ENCODE results near the gene TMEM171.

The TMEM171 gene

DNA sequence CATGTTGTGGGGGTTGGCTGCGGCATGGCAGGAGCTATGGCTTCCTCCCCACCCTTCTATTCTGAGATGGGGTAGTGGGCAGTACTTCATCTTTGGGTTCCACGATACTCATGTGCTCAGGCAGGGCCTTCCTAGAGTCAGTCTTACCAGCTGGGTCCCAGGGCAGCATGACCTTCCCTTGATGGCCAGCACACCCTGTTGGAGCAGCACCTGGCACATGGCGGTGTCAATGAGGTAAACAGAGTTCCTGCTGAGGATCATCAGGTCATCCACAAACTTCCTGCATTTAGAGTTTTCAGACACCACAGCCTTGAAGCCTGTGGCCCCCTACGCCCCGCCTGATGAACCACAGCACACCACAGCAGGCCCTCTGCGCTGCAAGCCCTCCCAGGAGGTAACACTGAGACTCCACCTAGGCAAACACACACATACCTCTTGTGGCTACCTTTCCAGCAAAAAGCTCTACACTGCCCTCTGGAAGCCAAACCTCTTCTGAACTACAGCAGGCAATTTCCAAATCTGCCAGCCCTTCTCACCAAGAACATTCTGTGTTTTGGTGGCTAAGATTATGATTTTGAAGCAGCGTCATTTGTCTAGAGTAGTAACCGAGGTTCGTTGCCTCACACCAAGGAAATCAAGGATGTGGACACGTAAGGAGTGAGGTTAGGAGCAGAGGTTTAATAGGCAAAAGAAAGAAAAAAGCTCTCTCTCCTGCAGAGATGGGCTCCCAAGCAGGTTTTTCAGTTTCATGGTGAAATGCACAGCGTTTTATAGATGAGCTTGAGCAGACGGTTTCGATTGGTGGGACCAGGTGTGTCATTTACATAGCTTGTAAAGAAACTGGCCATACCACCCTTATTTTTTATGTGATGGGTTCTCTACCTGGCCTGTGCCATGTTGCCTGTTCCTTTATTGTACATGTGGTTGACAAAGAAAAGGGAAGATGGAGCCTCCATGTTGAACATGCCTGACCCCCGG is 32.3 kb downstream of the TMEM171 start:
- no peaks in the 10 kb centered on the region for H3K36me3 Mint-ChIP-seq (ENCODE audit: low read depth)
- H3K27me3 Mint-ChIP-seq: peaks cover 92% of the 10 kb centered on the region
- H3K9me3 Mint-ChIP-seq: no peaks in the 10 kb centered on the region
- no peak overlapping the region for H3K27ac Mint-ChIP-seq
- peaks cover 3% of the 10 kb centered on the region for H3K4me1 Mint-ChIP-seq (ENCODE audit: low read depth)
- H3K4me3 Mint-ChIP-seq: no peak overlapping the region

DNA sequence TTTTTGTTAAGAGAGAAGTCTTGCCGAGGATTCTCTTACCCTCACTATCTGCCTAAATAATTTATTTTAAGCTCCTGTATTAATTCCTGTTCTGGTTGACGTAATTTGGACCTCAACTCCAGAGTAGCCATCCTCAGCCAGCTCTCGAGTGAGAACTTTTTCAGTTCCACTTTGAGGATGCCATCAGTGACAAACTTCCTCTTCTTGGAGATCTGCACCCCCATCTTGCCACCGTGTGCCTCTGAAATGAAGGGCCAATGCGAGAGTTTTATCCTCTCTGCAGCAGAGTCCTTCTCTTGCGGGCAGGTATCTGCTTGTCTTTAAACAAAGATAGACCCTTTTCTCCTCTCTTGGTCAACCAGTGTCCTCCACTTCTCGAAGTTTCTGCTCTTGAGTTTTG is 33.1 kb downstream of the TMEM171 start:
- no peak overlapping the region for H3K27ac Mint-ChIP-seq
- peaks cover 94% of the 10 kb centered on the region for H3K27me3 Mint-ChIP-seq
- H3K9me3 Mint-ChIP-seq: no peaks in the 10 kb centered on the region
- H3K36me3 Mint-ChIP-seq (ENCODE audit: low read depth): no peaks in the 10 kb centered on the region
- H3K4me3 Mint-ChIP-seq: no peak overlapping the region
- peaks cover 3% of the 10 kb centered on the region for H3K4me1 Mint-ChIP-seq (ENCODE audit: low read depth)

DNA sequence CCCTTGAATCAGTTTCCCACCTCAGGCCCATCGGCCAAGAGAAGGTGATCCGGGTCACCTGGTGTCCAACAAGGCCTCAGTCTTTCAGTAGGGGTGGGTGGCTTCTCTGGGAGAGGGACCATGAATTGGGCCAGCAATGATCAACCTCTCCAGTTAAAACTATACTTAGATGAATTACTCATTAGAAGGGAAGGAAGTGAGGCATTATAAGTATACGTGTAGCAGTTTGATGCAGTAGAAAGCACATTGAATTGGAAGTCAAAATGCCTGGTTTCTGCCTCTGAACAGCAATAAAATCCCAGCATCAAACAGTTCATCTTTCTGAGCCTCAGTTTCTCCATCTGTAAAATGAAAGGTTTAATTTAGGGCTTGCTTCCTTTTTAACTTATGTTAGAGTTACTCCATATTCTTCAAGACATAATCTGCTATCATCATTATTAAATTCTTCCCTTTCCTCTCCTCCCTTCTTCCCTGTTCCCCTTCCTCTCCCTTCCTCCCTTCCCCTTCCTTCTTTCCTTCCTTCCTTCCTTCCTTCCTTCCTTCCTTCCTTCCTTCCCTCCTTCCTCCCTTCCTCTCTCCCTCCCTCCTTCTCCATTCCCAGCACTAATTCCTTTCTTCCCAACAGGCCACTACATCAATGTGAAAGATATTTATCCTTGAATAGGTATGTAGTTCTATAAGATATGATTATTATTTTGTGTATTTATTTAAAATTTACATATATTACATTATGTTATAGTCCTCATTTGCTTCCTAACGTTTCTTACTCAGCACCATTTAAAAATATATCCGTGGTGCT is 34.0 kb downstream of the TMEM171 start:
- H3K36me3 Mint-ChIP-seq (ENCODE audit: low read depth): no peaks in the 10 kb centered on the region
- no peak overlapping the region for H3K4me3 Mint-ChIP-seq
- H3K27ac Mint-ChIP-seq: no peak overlapping the region
- H3K27me3 Mint-ChIP-seq: peaks cover 97% of the 10 kb centered on the region
- H3K4me1 Mint-ChIP-seq (ENCODE audit: low read depth): peaks cover 9% of the 10 kb centered on the region
- H3K9me3 Mint-ChIP-seq: no peaks in the 10 kb centered on the region

DNA sequence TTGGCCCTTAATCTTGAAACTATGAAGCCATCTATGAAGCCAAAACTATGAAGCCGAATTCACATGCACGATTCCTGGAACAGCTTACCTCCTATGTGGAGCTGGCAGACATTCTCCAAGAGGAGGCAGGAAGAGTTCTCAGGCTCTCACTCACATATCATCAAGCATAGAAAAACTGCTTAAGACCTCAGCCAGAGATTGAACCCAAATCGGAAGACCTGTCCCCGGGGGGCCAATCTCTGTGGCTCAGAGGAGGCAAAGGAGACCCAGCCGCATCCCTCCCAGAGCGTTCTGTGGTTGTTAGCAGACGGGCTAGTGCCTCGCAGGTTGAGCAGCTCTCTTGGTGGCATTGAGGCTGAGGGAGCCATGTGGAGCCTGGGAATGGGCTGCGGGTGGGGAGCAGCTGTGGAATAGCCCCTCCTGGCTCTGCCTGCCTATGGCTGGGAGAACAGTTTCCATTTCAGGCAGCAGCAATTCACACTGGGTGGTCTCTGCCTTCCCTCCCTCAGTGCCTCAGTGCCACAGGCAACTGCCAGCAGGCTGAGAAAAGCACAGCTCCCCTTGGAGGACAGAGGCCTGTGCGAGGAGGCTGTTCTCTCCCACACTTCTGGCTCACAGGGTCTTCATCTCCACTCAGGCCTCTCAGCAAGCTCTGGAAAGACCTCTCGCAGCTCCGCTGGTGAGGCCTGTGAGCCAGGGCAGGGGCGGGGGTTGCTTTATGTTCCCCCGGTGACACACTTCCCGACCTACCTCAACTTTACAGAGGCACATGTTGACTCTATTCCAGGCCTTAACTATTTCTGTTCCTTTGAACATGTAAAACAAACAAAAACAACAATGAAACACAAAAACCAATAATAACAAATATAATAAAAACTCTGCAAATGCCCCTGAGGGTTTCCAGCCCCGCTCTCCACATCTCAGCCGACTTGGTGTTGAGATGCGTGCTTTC is 35.2 kb downstream of the TMEM171 start:
- peaks cover 96% of the 10 kb centered on the region for H3K27me3 Mint-ChIP-seq
- H3K36me3 Mint-ChIP-seq (ENCODE audit: low read depth): no peaks in the 10 kb centered on the region
- H3K4me1 Mint-ChIP-seq (ENCODE audit: low read depth): peaks cover 20% of the 10 kb centered on the region
- no peak overlapping the region for H3K4me3 Mint-ChIP-seq
- no peaks in the 10 kb centered on the region for H3K9me3 Mint-ChIP-seq
- no peak overlapping the region for H3K27ac Mint-ChIP-seq

DNA sequence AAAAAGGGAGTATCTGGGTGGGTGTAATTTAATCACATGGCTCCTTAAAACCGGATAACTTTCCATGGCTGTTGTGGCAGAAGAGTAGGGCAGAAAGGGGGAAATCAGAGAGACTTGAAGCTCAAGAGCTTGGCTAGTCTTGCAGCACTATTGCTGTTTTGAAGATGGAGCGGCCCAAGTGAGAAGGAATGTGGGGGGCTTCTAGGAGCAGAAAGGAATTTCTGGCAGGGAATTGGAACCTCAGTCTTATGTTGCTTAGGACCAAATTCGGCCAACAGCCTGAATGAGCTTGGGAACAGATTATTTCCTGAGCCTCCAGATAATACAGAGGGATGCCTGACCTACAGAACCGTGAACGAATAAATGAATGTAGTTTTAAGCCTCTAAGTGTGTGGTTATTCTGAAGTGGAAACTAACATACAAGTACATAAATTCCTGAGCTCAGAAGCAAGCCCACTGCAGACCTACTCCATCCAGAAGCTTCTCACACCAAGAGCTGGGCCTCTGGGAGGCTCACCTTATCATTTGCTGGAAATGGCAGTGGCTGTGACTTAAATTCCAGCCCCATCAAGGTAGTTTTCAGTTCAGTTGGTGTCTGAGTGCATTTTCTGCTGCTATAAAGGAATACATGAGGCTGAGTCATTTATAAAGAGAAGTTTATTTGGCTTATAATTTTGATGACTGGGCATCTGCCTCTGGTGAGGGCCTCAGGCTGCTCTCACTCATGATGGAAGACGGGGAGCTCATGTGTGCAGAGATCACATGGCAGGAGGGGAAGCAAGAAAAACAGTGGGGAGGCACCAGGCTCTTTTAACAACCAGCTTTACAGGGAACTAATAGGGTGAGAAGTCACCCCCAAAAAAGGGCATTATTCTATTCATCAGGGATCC is 37.3 kb downstream of the TMEM171 start:
- H3K27me3 Mint-ChIP-seq: peaks cover 94% of the 10 kb centered on the region
- no peak overlapping the region for H3K4me3 Mint-ChIP-seq
- no peaks in the 10 kb centered on the region for H3K36me3 Mint-ChIP-seq (ENCODE audit: low read depth)
- H3K4me1 Mint-ChIP-seq (ENCODE audit: low read depth): peaks cover 33% of the 10 kb centered on the region
- H3K9me3 Mint-ChIP-seq: no peaks in the 10 kb centered on the region
- H3K27ac Mint-ChIP-seq: no peak overlapping the region

DNA sequence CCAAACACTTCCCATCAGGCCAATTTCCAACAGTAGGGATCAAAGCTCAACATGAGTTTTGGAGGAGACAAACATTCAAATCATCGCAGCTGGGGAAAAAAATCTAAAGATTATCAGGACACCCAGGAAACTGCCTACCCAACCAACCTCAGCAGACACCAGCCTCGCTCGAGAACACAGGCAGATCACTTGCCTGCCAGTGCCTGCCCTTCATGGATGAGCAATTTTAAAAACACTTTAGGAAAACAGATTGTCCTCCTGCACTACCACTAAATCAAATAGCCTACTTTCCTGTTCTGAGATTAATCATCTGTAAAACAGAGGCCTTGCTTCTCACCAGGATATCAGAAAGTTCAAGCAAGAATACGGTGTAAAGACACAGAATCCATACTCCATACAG is 37.9 kb downstream of the TMEM171 start:
- H3K27me3 Mint-ChIP-seq: peaks cover 93% of the 10 kb centered on the region
- no peak overlapping the region for H3K4me3 Mint-ChIP-seq
- no peaks in the 10 kb centered on the region for H3K9me3 Mint-ChIP-seq
- H3K4me1 Mint-ChIP-seq (ENCODE audit: low read depth): peaks cover 33% of the 10 kb centered on the region
- H3K36me3 Mint-ChIP-seq (ENCODE audit: low read depth): no peaks in the 10 kb centered on the region
- H3K27ac Mint-ChIP-seq: no peak overlapping the region

DNA sequence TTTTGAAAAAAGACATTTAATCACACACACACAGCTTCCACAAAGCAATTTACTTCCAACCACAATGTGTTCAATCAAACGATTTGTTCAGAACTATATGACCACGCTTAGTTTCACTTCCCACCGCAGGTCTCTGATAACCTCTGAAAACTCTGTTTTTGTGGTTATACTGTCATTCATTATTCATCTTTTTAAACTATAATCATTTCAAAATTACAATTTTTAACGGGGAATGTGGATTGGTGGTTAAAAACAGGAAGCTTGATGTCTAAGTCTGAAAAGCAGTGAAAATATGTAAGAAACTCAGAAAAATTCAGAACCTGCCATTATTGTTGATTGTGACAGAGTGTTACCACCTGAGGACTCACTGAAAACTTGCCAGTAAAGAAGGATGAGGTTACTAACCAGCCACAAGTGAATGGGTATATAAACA is 39.9 kb downstream of the TMEM171 start:
- peak overlapping the region; percentile 38 for H3K4me3 Mint-ChIP-seq
- H3K4me1 Mint-ChIP-seq (ENCODE audit: low read depth): peaks cover 33% of the 10 kb centered on the region
- H3K27me3 Mint-ChIP-seq: peaks cover 89% of the 10 kb centered on the region
- no peaks in the 10 kb centered on the region for H3K9me3 Mint-ChIP-seq
- H3K27ac Mint-ChIP-seq: peak overlapping the region; percentile 80
- no peaks in the 10 kb centered on the region for H3K36me3 Mint-ChIP-seq (ENCODE audit: low read depth)

DNA sequence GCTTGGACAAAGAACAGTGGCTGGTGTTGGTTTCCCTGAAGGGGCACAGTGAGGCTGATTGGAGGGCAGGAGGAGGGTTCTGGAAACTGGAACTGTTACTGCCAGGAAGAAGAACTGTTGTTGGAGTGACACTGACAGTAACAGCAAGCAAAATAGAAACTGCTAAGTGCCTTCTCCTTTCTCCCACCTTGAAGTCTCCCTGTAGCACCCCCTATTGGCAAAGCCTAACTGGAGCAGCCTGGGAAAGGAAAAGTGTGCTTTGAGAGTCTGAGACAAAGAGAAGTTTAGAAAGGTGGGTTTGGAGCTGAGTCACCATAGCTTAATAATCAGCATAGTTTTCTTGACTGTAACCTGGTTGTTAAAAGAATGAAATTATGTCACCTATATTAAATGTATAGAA is 50.1 kb downstream of the TMEM171 start:
- H3K9me3 Mint-ChIP-seq: peaks cover 4% of the 10 kb centered on the region
- no peaks in the 10 kb centered on the region for H3K36me3 Mint-ChIP-seq (ENCODE audit: low read depth)
- no peaks in the 10 kb centered on the region for H3K4me1 Mint-ChIP-seq (ENCODE audit: low read depth)
- H3K27ac Mint-ChIP-seq: no peak overlapping the region
- no peak overlapping the region for H3K4me3 Mint-ChIP-seq
- peaks cover 96% of the 10 kb centered on the region for H3K27me3 Mint-ChIP-seq

DNA sequence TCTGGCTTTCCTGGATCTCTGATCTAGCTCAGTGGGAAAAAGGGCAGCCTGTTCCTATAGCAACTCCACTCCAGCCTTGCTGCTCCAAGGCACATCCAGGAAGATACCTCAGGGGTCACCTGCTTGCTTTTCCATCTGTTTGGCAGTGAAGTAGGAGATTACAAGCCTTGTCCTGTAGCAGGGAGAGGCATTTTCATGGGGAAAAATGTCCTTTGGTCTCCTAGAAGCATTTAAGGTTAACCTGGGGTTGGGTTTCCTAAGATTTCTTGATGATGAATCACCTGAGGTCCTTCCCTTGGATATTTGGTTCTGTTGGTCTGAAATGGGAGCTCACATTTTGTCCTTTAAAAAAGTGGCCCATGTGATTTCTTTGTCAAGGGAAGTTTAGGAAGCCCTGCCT is 51.1 kb downstream of the TMEM171 start:
- H3K27ac Mint-ChIP-seq: no peak overlapping the region
- peaks cover 96% of the 10 kb centered on the region for H3K27me3 Mint-ChIP-seq
- no peak overlapping the region for H3K4me3 Mint-ChIP-seq
- peaks cover 4% of the 10 kb centered on the region for H3K9me3 Mint-ChIP-seq
- H3K4me1 Mint-ChIP-seq (ENCODE audit: low read depth): no peaks in the 10 kb centered on the region
- H3K36me3 Mint-ChIP-seq (ENCODE audit: low read depth): no peaks in the 10 kb centered on the region

DNA sequence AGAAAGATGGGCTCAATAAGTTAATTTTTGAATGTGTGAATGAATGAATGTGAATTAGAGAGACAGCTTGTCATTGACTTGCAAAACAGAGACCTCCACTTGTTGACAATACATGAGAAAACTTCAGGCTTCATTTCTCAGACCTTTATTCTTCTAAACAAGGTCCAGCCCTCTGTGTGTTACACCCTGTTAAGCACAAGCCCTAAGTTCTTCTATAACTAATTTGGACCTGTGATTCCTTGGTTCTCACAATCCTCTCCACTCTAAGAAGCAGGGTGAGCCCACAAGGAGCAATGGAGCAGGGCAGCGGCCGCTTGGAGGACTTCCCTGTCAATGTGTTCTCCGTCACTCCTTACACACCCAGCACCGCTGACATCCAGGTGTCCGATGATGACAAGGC is 52.6 kb downstream of the TMEM171 start, which contains the start of gene TMEM174:
Gene TMEM174 (plus strand): TSS at position 243 of the 400 bp plus-strand sequence. CDS start 51 bp downstream, at position 294.
- no peak within 1 kb of the TSS for H3K27ac Mint-ChIP-seq
- H3K4me3 Mint-ChIP-seq: no peak within 1 kb of the TSS
- peaks cover 4% of the 10 kb centered on the region for H3K9me3 Mint-ChIP-seq
- no peaks in the 10 kb centered on the region for H3K36me3 Mint-ChIP-seq (ENCODE audit: low read depth)
- H3K4me1 Mint-ChIP-seq (ENCODE audit: low read depth): no peaks in the 10 kb centered on the region
- H3K27me3 Mint-ChIP-seq: peaks cover 94% of the 10 kb centered on the region

DNA sequence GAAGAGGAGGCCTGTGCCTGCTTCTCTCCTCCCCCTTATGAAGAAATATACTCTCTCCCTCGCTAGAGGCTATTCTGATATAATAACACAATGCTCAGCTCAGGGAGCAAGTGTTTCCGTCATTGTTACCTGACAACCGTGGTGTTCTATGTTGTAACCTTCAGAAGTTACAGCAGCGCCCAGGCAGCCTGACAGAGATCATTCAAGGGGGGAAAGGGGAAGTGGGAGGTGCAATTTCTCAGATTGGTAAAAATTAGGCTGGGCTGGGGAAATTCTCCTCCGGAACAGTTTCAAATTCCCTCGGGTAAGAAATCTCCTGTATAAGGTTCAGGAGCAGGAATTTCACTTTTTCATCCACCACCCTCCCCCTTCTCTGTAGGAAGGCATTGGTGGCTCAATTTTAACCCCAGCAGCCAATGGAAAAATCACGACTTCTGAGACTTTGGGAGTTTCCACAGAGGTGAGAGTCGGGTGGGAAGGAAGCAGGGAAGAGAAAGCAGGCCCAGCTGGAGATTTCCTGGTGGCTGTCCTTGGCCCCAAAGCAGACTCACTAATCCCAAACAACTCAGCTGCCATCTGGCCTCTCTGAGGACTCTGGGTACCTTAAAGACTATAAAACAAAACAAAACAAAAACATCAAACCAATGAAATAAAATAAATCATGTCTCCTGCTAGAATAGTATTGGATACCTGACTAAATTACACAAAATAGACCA is 53.9 kb downstream of the TMEM171 start:
- Mint-ChIP-seq H3K4me3 (no peak overlapping the region), H3K27ac (no peak overlapping the region), H3K9me3 (peaks cover 4% of the 10 kb centered on the region), H3K36me3 (ENCODE audit: low read depth) (no peaks in the 10 kb centered on the region), H3K27me3 (peaks cover 93% of the 10 kb centered on the region), H3K4me1 (ENCODE audit: low read depth) (no peaks in the 10 kb centered on the region)

DNA sequence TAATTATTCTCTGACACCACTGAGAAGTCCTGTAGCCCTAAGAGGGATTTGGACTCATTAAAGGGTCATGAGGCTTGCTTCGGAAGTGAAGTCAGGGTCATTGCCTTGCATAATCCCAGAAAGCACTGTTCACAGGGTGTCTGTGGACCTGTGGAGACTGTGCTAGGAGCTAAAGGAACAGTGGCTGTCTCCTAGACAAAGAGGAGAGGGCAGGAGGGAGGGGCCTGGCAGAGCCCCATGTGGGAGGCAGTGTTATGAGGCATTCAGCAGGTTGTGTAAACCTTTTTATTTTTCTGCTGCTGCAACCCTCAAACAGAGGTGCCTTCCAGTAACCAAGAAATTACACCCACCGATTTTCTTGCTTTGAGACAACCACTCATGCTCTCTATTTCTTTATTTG is 55.9 kb downstream of the TMEM171 start:
- Mint-ChIP-seq H3K27ac (no peak overlapping the region), H3K36me3 (ENCODE audit: low read depth) (no peaks in the 10 kb centered on the region), H3K4me3 (no peak overlapping the region), H3K9me3 (no peaks in the 10 kb centered on the region), H3K27me3 (peaks cover 94% of the 10 kb centered on the region), H3K4me1 (ENCODE audit: low read depth) (no peaks in the 10 kb centered on the region)

DNA sequence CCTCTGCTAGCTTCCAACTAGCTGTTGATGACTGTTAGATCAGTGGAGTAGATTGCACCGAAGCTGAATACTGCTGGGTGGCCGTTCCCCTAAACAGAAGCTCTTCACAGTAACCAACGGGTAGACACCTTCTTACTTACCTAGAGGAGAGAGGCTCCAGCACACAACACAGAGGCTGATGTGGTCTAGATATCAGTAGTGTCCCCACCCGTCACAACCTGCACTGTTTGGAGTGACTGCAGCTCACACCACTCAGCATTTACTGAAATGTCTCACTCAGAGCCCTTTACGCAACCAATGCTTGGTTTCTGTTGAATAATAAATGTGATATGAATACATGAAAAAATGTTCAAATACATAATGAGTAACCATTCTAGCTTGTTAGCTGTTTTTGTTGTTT is 57.9 kb downstream of the TMEM171 start:
- Mint-ChIP-seq H3K9me3 (no peaks in the 10 kb centered on the region), H3K27ac (no peak overlapping the region), H3K36me3 (ENCODE audit: low read depth) (no peaks in the 10 kb centered on the region), H3K4me1 (ENCODE audit: low read depth) (no peaks in the 10 kb centered on the region), H3K27me3 (peaks cover 90% of the 10 kb centered on the region), H3K4me3 (no peak overlapping the region)

Data from stimulated activated naive CD8-positive, alpha-beta T cell treated with anti-CD3 and anti-CD28 coated beads, Interleukin-15, Interleukin-2, amounts not matched to agents 100 ng/mL and 50 ng/mL, for 24 hours (primary cell).